IPS DF 6.9 (cell line): Measurements from ENCODE around the gene ITPK1.

Experiments used
- DNase-seq: peaks from one replicate; pipeline ENCODE4 v3.0.0-alpha.2; 2013; ENCODE audit warnings: low read depth, low spot score
- H3K27ac ChIP-seq: one replicate; pipeline ENCODE4 v1.5.1; 2013; ENCODE audit warnings: low read length, control low read depth
- H3K27me3 ChIP-seq: 2 replicates; pipeline ENCODE4 v1.6.1; 2013; ENCODE audit warnings: mild to moderate bottlenecking, low read length; ENCODE audit not compliant: control insufficient read depth, insufficient read depth
- H3K36me3 ChIP-seq: 2 replicates; pipeline ENCODE4 v1.6.1; 2013; ENCODE audit warnings: low read length; ENCODE audit not compliant: control insufficient read depth, insufficient read depth
- H3K4me1 ChIP-seq: 2 replicates; pipeline ENCODE4 v1.6.1; 2013; ENCODE audit warnings: low read length; ENCODE audit not compliant: control insufficient read depth, insufficient read depth
- H3K4me3 ChIP-seq: 2 replicates; pipeline ENCODE4 v1.5.1; 2013; ENCODE audit warnings: mild to moderate bottlenecking, low read length
- H3K9me3 ChIP-seq: 2 replicates; pipeline ENCODE4 v1.6.1; 2013; ENCODE audit warnings: low read length, inconsistent platforms; ENCODE audit not compliant: control insufficient read depth, insufficient read depth
- WGBS: extraction: QIAGEN DNeasy Blood & Tissue Kit; methylation state at CpG from one replicate; pipeline ENCODE4 v1.1.7; 2013; ENCODE audit warnings: mixed read lengths, missing lambda C conversion rate; ENCODE audit not compliant: insufficient read length, insufficient coverage; 5-methylcytosine and 5-hydroxymethylcytosine counted together

Gene ITPK1

DNA sequence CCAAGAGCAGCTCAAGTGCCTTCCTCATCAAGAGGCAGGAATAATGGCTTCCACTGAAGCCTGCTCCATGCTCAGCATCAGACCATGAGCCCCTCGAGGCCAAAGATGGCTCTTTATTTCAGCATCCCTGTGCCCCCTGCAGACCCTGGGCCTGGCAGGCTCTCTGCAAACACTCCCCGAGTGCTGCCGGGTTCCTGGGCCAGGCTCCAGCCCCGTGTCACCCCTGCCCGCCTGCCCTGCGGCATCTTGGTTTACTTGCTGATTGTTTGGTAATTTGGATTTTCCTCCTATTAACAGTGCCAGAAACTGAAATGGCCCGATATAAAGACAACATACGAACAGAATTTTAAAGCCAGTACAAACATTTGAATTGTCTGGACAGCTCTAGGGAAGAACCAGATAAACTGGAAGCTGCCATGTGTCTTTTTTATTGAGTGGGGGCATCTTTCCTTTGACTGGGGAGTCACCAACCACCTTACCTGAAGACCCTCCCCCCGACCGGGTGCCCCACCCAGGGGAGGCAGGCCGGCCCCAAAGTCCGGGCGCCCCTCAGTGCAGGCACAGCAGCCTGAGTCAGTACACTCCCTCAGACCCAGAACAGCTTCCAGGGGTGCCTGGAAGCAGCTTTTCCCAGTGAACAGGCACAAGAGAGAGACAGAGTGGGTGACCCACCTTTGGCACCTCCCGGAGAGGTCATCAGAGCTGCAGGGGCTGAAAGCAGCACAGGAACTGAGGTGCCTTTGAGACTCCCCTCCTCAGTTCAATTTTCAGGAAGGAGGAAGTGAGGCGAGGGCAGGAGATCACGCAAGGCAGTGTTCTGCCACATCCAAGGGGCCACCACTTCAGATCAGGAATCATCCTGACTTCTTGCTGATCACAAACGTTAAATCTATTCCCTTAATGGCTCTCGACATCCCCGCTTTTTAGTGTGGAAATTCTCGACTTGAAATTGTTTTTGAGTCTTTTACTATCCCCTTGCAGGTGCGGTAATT is 30.6 kb downstream of the ITPK1 start:
- WGBS, result no CpG with 5 or more reads among the region's 21 CpGs
- Histone ChIP-seq H3K27ac (no peak overlapping the region), H3K4me3 (no peak overlapping the region), H3K9me3 (no peaks in the 10 kb centered on the region), H3K36me3 (no peaks in the 10 kb centered on the region), H3K27me3 (no peaks in the 10 kb centered on the region), H3K4me1 (peaks cover 5% of the 10 kb centered on the region)
- DNase-seq, result no peak

DNA sequence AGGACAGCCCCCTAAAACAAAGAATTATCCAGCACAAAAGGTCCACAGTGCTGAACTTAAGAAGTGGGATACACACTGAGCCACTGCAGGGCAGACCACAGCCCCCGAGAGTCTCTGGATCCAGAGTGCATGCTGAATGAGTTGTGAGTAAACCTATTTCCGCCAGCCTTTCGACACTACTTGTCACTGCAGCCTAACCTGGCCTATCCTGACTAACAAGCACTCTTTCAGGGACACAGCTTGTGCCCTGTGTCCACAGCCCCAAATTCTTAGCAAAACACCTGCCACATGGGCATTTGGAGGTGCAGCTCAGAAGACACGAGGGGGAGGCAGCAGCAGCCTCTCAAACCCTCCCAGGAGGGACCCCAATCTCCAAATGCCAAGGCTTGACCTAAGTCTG is 31.3 kb downstream of the ITPK1 start:
- Histone ChIP-seq H3K9me3 (no peaks in the 10 kb centered on the region), H3K27ac (no peak overlapping the region), H3K4me3 (no peak overlapping the region), H3K27me3 (no peaks in the 10 kb centered on the region), H3K36me3 (no peaks in the 10 kb centered on the region), H3K4me1 (peaks cover 5% of the 10 kb centered on the region)
- no peak for DNase-seq
- no CpG with 5 or more reads among the region's 4 CpGs for WGBS

DNA sequence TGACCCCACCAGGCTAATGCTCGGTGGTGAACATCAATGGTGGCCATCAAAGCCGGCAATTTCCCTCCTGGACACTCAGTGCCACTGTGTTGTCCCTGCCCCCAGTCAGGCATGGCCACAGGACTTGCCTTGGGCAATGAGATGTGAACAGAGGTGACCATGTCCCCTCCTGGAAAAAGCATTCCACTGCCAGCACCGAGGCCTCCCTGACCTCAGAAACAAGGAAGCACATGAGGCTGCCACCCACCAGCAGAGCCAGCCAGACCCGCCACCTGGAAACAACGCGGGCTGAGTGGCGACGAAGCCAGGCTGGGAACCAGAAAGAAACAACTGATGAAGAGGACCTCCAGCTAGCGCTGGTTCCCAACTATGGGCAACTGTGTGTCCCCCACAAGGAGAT is 31.8 kb downstream of the ITPK1 start:
- DNase-seq, result no peak
- no peak overlapping the region for H3K4me3 ChIP-seq
- WGBS, result no CpG with 5 or more reads among the region's 9 CpGs
- H3K27ac ChIP-seq, result no peak overlapping the region
- H3K9me3 ChIP-seq, result no peaks in the 10 kb centered on the region
- H3K4me1 ChIP-seq, result peaks cover 5% of the 10 kb centered on the region
- no peaks in the 10 kb centered on the region for H3K36me3 ChIP-seq
- no peaks in the 10 kb centered on the region for H3K27me3 ChIP-seq

DNA sequence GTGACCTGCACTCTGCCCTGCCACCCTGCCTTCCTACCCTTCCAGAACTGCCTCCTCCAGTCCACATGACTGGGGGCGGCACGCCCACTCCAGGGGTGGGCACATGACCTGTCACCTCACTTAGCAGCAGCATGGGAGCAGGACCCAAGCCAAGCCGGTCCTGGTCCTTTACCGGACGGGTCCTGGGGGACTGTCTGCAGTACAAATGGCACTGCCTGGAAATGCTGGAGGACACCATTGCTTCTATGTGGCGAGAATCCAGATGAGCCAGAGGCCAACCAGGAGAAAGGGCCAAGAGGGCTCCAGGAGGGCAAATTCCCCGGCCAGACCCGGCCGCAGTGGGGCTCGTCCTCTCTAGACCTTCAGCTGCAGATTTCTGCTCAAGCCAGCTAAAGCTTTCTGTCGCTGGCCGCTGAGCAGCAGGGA is 33.1 kb downstream of the ITPK1 start:
- Histone ChIP-seq H3K9me3 (no peaks in the 10 kb centered on the region), H3K4me3 (no peak overlapping the region), H3K36me3 (no peaks in the 10 kb centered on the region), H3K27ac (no peak overlapping the region), H3K27me3 (no peaks in the 10 kb centered on the region), H3K4me1 (peaks cover 7% of the 10 kb centered on the region)
- no peak for DNase-seq
- no CpG with 5 or more reads among the region's 12 CpGs for WGBS

DNA sequence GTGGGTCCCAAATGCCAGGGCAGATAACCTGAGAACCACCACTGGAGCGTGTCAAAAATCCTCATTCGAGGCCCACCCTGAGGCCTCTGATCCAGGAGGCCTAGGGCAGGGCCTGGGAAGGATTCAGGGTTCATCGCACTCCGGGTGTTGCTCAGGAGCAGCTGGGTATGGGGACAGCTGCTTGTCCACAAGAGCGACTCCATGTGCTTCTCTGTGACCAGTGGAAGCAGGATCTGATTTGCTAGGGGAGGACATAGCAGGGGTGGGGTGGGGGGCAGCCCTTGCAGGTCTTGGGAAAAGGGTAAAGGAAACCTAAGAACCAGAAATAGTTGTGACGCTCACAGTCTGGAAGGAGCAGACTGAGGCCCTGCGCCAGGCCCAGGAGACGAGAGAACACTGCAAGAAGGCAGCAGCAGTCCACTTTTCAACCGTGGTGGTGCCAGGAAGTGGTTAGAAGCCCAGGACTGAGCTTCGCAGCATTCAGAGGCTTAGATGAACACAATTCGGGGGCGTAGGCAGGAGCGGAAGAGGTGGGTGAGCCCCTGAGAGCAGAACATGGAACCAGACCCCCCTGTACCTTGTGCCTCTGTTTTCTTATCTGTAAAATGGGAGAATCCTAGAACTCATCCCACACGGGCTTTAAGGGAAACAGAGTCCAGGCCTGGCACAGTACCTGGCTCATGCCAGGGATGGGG is 33.7 kb downstream of the ITPK1 start:
- no peaks in the 10 kb centered on the region for H3K9me3 ChIP-seq
- no peaks in the 10 kb centered on the region for H3K27me3 ChIP-seq
- H3K36me3 ChIP-seq, result no peaks in the 10 kb centered on the region
- WGBS, result no CpG with 5 or more reads among the region's 14 CpGs
- peaks cover 7% of the 10 kb centered on the region for H3K4me1 ChIP-seq
- DNase-seq, result no peak
- H3K27ac ChIP-seq, result no peak overlapping the region
- H3K4me3 ChIP-seq, result no peak overlapping the region

DNA sequence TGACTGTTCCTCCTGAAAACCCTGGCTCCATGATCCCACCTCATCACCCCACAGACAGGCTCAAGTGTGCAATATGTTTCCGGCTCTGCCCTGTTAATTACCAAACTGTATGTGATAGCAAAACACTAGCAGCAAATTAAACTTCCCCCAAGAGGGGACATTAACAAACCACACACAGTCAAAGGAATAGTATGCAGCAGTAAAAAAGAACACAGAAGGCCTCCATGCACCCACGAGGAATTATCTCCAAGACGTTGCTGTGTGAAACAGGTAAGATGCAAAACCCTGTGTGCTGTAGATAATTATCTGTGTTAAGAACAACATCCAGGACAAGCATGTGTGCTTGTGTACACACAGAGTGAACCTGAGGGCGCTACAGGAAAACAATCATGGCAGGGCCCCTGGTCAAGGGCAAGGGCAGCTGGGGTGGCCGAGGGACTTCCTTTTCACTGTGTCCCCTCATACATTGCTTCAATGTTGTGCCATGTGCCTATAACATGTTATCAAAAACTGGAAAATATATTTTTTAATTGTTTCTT is 35.8 kb downstream of the ITPK1 start:
- no peak overlapping the region for H3K4me3 ChIP-seq
- no peaks in the 10 kb centered on the region for H3K36me3 ChIP-seq
- H3K27me3 ChIP-seq, result no peaks in the 10 kb centered on the region
- peaks cover 2% of the 10 kb centered on the region; the same call in 1 of the 2 replicates for H3K4me1 ChIP-seq
- no peak overlapping the region for H3K27ac ChIP-seq
- WGBS, result no CpG with 5 or more reads among the region's 5 CpGs
- DNase-seq, result no peak
- H3K9me3 ChIP-seq, result no peaks in the 10 kb centered on the region

DNA sequence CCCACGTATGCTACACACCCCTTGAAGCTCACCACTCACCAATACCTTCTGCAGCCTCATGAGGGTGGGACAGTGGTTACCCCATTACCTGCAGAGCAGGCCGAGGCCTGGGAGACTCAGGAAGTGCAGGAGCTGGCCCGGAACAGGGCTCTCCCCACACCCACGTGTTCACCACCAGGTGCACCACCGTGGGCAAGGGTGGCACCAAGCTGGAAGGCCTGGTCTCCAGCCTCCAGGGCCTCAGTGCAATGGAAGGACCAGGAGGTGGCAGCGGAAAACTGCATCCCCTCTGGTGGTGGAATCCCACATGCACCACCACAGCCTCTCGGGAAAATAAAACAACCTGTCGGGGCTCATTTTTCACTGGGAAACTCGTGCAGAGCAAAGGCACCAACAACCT is 36.4 kb downstream of the ITPK1 start:
- no peaks in the 10 kb centered on the region for H3K9me3 ChIP-seq
- no peak overlapping the region for H3K4me3 ChIP-seq
- H3K27ac ChIP-seq, result no peak overlapping the region
- no peaks in the 10 kb centered on the region for H3K36me3 ChIP-seq
- peaks cover 2% of the 10 kb centered on the region; the same call in 1 of the 2 replicates for H3K4me1 ChIP-seq
- no peak for DNase-seq
- H3K27me3 ChIP-seq, result no peaks in the 10 kb centered on the region
- WGBS, result no CpG with 5 or more reads among the region's 9 CpGs

DNA sequence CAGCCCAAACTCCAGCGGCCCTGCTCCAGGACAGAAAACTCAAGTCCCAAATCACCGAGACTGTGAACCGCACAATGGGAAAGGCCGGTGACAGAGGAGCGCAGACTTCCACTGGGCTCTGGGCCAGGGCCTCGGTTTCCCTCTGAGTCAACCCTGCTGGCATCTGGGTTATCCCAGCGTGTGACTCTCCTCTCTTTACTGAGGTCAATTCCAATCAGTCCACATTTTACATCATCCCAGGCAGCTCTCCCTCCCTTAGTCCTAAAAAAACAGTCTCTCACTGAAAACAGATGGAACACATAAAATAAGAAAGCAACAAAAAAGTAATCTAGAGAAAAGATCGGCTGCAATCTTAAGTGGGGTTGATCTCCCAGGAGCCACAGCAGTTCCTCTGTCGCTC is 36.9 kb downstream of the ITPK1 start:
- no peak for DNase-seq
- Histone ChIP-seq H3K27ac (no peak overlapping the region), H3K4me1 (peaks cover 2% of the 10 kb centered on the region; the same call in 1 of the 2 replicates)

DNA sequence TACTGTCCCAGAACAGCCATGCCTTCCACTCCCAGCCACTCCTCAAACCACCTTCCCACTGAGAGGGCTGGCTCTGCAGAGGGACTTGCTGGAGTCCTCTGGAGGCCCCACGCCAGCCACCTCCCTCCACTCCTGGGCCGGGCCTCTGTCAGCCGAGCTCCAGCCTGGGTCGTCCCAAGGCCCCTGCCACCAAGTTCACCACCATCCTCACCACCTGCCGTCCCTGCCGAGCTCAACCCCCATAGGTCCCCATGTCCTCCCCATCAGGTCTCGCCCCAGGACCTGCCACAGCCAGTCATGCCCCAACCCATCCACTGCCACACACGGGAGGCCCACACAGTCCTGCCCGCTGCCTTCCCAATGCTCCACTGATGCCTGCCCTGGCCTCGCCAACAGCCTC is 39.0 kb downstream of the ITPK1 start:
- no peak overlapping the region for H3K4me3 ChIP-seq
- no peaks in the 10 kb centered on the region for H3K9me3 ChIP-seq
- no CpG with 5 or more reads among the region's 10 CpGs for WGBS
- H3K4me1 ChIP-seq, result peaks cover 2% of the 10 kb centered on the region; the same call in 1 of the 2 replicates
- H3K27ac ChIP-seq, result no peak overlapping the region
- H3K27me3 ChIP-seq, result no peaks in the 10 kb centered on the region
- no peaks in the 10 kb centered on the region for H3K36me3 ChIP-seq
- DNase-seq, result no peak

More for the DNA sequence above, 36.9 kb downstream of the ITPK1 start:
- no peaks in the 10 kb centered on the region for H3K36me3 ChIP-seq
- H3K9me3 ChIP-seq, result no peaks in the 10 kb centered on the region
- no peaks in the 10 kb centered on the region for H3K27me3 ChIP-seq
- WGBS, result no CpG with 5 or more reads among the region's 9 CpGs
- H3K4me3 ChIP-seq, result no peak overlapping the region

DNA sequence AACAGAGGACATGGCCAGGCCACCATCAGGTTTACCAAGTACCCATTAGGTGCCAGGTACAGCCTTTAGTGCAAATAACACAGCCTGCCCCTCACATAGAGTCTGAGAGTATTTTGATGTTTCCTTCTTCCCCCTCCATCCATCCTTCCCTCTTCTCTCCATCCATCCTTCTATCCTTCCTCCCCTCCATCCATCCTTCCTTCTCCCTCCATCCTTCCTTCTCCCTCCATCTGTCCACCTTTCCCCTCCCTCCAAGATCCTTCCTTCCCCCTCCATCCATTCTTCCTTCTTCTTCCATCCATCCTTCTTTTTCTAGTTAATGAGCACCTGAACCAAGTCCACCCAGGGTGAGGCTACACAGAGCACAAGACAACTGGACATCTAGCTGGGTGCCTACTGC is 39.8 kb downstream of the ITPK1 start:
- H3K9me3 ChIP-seq, result no peaks in the 10 kb centered on the region
- no peak overlapping the region for H3K4me3 ChIP-seq
- H3K27ac ChIP-seq, result no peak overlapping the region
- H3K27me3 ChIP-seq, result no peaks in the 10 kb centered on the region
- no peaks in the 10 kb centered on the region for H3K36me3 ChIP-seq
- peaks cover 2% of the 10 kb centered on the region; the same call in 1 of the 2 replicates for H3K4me1 ChIP-seq
- no peak for DNase-seq
